ENCODE data around the gene ZNF555. TPM values are rescaled to one million over a fixed set of nuclear protein-coding genes. Genes with fewer than 3 reads are reported as not detected.

ZNF555 gene
- total and polyA plus RNA-seq, 9 of the 15 experiments (the other 6 are each of a cell fraction or from before 2014, with no cell fraction given) = 2.0 to 6.7 (median 5.4) TPM

DNA sequence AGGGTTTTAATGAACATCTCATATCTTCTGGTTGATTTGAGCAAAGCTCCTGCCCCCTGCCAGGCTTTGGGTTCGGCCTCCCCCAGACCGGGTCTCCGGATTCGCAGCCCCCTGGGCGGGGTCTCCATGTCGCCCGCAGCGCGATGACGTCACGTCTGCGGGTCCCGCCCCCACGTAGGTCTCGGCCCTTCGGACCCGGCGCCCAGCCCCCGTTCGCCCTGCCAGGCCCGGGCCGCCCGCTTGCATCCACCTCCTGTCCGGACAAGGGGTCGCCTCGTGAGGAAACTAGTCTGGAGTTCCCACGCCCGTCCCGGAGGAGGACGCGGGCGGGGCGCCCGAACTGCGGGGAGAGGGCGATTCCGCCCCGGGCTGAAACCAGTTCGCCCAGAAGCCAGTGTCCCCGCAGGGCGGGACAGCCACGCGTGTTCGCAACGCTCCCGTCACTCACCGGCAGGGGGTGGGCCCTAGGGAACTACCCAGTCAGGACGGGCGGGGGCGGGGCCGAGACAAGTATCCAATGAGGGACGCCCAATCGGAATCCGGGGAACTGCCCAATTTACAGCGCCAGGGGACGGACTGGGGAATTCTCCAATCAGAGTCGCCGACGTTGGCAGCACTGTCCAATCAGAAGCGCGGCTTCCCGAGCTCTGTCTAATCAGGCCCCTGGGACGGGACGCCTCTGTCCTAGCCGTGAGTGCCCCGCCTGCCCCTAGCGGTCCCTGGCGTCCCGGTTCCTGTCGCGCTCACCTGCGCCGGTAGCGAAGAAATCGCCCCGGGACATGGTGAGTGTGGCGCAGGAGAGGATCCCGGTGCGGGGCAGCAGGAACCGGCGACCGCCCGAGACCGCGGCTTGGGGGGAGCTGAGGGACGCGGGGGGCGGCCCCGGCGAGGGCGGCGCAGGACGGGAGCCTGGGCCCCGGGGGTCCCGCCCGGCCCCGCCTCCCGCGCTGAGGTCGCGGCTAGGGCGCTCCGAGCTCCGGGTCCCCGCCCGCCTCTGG is at the start of gene ZNF555 (continued):
- TF ChIP-seq, protein P1, sequence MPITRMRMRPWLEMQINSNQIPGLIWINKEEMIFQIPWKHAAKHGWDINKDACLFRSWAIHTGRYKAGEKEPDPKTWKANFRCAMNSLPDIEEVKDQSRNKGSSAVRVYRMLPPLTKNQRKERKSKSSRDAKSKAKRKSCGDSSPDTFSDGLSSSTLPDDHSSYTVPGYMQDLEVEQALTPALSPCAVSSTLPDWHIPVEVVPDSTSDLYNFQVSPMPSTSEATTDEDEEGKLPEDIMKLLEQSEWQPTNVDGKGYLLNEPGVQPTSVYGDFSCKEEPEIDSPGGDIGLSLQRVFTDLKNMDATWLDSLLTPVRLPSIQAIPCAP (CRISPR knock-in tag; IDR thresholded peaks at IDR 0.05; ENCODE audit: borderline replicate concordance) = no peak
- TF ChIP-seq KDM4B (IDR thresholded peaks at IDR 0.05; ENCODE audit: borderline replicate concordance in 2 of 2, low read depth in 1 of 2) (no peak), POLR3G (IDR thresholded peaks at IDR 0.05; ENCODE audit: extremely low read depth, insufficient read length, insufficient replicate concordance) (no peak), TRIM24 (IDR thresholded peaks at IDR 0.05) (peak in 1 of 2 experiments; percentile 33; a peak in 1 of 4 replicates), ZSCAN32 (CRISPR knock-in tag; IDR thresholded peaks at IDR 0.05) (no peak), SMARCB1 (IDR thresholded peaks at IDR 0.05; ENCODE audit: insufficient read length, low read depth) (no peak), EWSR1 (IDR thresholded peaks at IDR 0.05; ENCODE audit: borderline replicate concordance, low read depth, partially characterized antibody) (no peak), ZKSCAN1 (IDR thresholded peaks at IDR 0.05; ENCODE audit: low read depth, low read length) (no peak), HNRNPH1 (optimal IDR thresholded peaks at IDR 0.05; ENCODE audit: low read depth, low read length) (no peak), L3MBTL2 (IDR thresholded peaks at IDR 0.05) (peak; percentile 89), PRMT5 (CRISPR knock-in tag; IDR thresholded peaks at IDR 0.05) (no peak), NBN (IDR thresholded peaks at IDR 0.05; ENCODE audit: low read depth) (peak; percentile 79), EZH2 (IDR thresholded peaks at IDR 0.05; ENCODE audit: borderline replicate concordance, low read depth, low read length) (no peak), KLF6 (CRISPR knock-in tag; IDR thresholded peaks at IDR 0.05; ENCODE audit: borderline replicate concordance) (no peak)
- TF ChIP-seq, protein P2, sequence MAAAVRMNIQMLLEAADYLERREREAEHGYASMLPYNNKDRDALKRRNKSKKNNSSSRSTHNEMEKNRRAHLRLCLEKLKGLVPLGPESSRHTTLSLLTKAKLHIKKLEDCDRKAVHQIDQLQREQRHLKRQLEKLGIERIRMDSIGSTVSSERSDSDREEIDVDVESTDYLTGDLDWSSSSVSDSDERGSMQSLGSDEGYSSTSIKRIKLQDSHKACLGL (CRISPR knock-in tag; IDR thresholded peaks at IDR 0.05; ENCODE audit: borderline replicate concordance, poor library complexity, severe bottlenecking) = no peak
- TF ChIP-seq, protein P3, sequence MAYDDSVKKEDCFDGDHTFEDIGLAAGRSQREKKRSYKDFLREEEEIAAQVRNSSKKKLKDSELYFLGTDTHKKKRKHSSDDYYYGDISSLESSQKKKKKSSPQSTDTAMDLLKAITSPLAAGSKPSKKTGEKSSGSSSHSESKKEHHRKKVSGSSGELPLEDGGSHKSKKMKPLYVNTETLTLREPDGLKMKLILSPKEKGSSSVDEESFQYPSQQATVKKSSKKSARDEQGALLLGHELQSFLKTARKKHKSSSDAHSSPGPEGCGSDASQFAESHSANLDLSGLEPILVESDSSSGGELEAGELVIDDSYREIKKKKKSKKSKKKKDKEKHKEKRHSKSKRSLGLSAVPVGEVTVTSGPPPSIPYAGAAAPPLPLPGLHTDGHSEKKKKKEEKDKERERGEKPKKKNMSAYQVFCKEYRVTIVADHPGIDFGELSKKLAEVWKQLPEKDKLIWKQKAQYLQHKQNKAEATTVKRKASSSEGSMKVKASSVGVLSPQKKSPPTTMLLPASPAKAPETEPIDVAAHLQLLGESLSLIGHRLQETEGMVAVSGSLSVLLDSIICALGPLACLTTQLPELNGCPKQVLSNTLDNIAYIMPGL (CRISPR knock-in tag; IDR thresholded peaks at IDR 0.05) = 0 out of 2 replicates have a peak, but pooled peaks have one; percentile 39
- TF ChIP-seq, protein P4, sequence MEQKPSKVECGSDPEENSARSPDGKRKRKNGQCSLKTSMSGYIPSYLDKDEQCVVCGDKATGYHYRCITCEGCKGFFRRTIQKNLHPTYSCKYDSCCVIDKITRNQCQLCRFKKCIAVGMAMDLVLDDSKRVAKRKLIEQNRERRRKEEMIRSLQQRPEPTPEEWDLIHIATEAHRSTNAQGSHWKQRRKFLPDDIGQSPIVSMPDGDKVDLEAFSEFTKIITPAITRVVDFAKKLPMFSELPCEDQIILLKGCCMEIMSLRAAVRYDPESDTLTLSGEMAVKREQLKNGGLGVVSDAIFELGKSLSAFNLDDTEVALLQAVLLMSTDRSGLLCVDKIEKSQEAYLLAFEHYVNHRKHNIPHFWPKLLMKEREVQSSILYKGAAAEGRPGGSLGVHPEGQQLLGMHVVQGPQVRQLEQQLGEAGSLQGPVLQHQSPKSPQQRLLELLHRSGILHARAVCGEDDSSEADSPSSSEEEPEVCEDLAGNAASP (IDR thresholded peaks at IDR 0.05) = no peak
- TF ChIP-seq, protein P5, sequence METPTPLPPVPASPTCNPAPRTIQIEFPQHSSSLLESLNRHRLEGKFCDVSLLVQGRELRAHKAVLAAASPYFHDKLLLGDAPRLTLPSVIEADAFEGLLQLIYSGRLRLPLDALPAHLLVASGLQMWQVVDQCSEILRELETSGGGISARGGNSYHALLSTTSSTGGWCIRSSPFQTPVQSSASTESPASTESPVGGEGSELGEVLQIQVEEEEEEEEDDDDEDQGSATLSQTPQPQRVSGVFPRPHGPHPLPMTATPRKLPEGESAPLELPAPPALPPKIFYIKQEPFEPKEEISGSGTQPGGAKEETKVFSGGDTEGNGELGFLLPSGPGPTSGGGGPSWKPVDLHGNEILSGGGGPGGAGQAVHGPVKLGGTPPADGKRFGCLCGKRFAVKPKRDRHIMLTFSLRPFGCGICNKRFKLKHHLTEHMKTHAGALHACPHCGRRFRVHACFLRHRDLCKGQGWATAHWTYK (CRISPR knock-in tag; IDR thresholded peaks at IDR 0.05) = no peak

Data from K562 (cell line).